ENCODE data around the gene CDC7.

CDC7 gene

GRCh38 chr1:91499904-91500755 lies 521 bp upstream of the CDC7 start:
- ATAC-seq, result no peak; the same call in 2 of the 3 replicates

GRCh38 chr1:91501523-91501851 lies 836 bp downstream of the CDC7 start:
- ATAC-seq, result peak; percentile 74
- TF ChIP-seq ZNF565 (CRISPR knock-in tag; conservative IDR thresholded peaks at IDR 0.05; ENCODE audit: low read depth) (no peak), ZFP30 (CRISPR knock-in tag; IDR thresholded peaks at IDR 0.05) (no peak), PATZ1 (CRISPR knock-in tag; IDR thresholded peaks at IDR 0.05; ENCODE audit: borderline replicate concordance) (no peak), ARNTL (CRISPR knock-in tag; IDR thresholded peaks at IDR 0.05; ENCODE audit: borderline replicate concordance, low read depth) (no peak), BACH2 (CRISPR knock-in tag; IDR thresholded peaks at IDR 0.05; ENCODE audit: borderline replicate concordance) (no peak), PPARA (CRISPR knock-in tag; IDR thresholded peaks at IDR 0.05; ENCODE audit: borderline replicate concordance) (no peak), TSHZ2 (CRISPR knock-in tag; IDR thresholded peaks at IDR 0.05) (no peak; the same call in 1 of the 2 replicates), ISL1 (CRISPR knock-in tag; IDR thresholded peaks at IDR 0.05) (no peak), CSRNP3 (CRISPR knock-in tag; IDR thresholded peaks at IDR 0.05) (no peak)

More at GRCh38 chr1:91499904-91500755, 521 bp upstream of the CDC7 start:
- TF ChIP-seq CREB5 (CRISPR knock-in tag; IDR thresholded peaks at IDR 0.05; ENCODE audit: low read depth) (no peak), POU6F1 (CRISPR knock-in tag; IDR thresholded peaks at IDR 0.05; ENCODE audit: borderline replicate concordance, low read depth) (no peak), GLIS3 (CRISPR knock-in tag; IDR thresholded peaks at IDR 0.05) (no peak), ZC3H10 (CRISPR knock-in tag; IDR thresholded peaks at IDR 0.05) (no peak), ZNF565 (CRISPR knock-in tag; conservative IDR thresholded peaks at IDR 0.05; ENCODE audit: low read depth) (no peak), TCF4 (CRISPR knock-in tag; IDR thresholded peaks at IDR 0.05; ENCODE audit: borderline replicate concordance) (no peak), PPARA (CRISPR knock-in tag; IDR thresholded peaks at IDR 0.05; ENCODE audit: borderline replicate concordance) (no peak), BACH2 (CRISPR knock-in tag; IDR thresholded peaks at IDR 0.05; ENCODE audit: borderline replicate concordance) (no peak), ZNF70 (CRISPR knock-in tag; IDR thresholded peaks at IDR 0.05) (no peak), CSRNP3 (CRISPR knock-in tag; IDR thresholded peaks at IDR 0.05) (no peak), ISL1 (CRISPR knock-in tag; IDR thresholded peaks at IDR 0.05) (no peak), TSHZ2 (CRISPR knock-in tag; IDR thresholded peaks at IDR 0.05) (no peak), SNAI2 (CRISPR knock-in tag; IDR thresholded peaks at IDR 0.05) (no peak), RARB (CRISPR knock-in tag; IDR thresholded peaks at IDR 0.05) (no peak), CSDC2 (CRISPR knock-in tag; IDR thresholded peaks at IDR 0.05) (no peak)
